Germinal center (tissue), 1 donor: Measurements from ENCODE around the gene LMAN1L.

ENCODE experiments used
- DNase-seq: peaks from one replicate; pipeline ENCODE4 v3.0.0; 2012; ENCODE audit warnings: mixed read lengths, low spot score

LMAN1L gene

GRCh38 chr15:74812533-74812932 lies at the start of gene LMAN1L:
Gene LMAN1L, plus strand, starts transcription at chr15:74812835. Its CDS starts 20 bp downstream, at chr15:74812855.
- no peak for DNase-seq

GRCh38 chr15:74763416-74763815 lies 49.2 kb upstream of the LMAN1L start:
- no peak for DNase-seq

GRCh38 chr15:74767167-74768098 lies 45.2 kb upstream of the LMAN1L start:
- no peak for DNase-seq

GRCh38 chr15:74768099-74768770 lies 44.4 kb upstream of the LMAN1L start:
- DNase-seq: no peak

- peak; percentile 73 for DNase-seq
These were observed 43.8 kb upstream of the LMAN1L start for GRCh38 chr15:74768771-74769342.

- no peak for DNase-seq
These were observed 43.1 kb upstream of the LMAN1L start for GRCh38 chr15:74769463-74770025.

GRCh38 chr15:74770211-74770903 lies 42.3 kb upstream of the LMAN1L start:
- no peak for DNase-seq

- no peak for DNase-seq
These were observed 39.3 kb upstream of the LMAN1L start for GRCh38 chr15:74773329-74773728.

- DNase-seq: no peak
These were observed 38.8 kb upstream of the LMAN1L start for GRCh38 chr15:74773731-74774252.

GRCh38 chr15:74775132-74775562 lies 37.5 kb upstream of the LMAN1L start:
- DNase-seq: peak; percentile 58

GRCh38 chr15:74775894-74776293 lies 36.7 kb upstream of the LMAN1L start:
- no peak for DNase-seq

GRCh38 chr15:74776821-74777768 lies 35.5 kb upstream of the LMAN1L start:
- peak; percentile 81 for DNase-seq

GRCh38 chr15:74777769-74778598 lies 34.7 kb upstream of the LMAN1L start:
- DNase-seq: no peak

- no peak for DNase-seq
These were observed 34.0 kb upstream of the LMAN1L start for GRCh38 chr15:74778599-74778970.

- no peak for DNase-seq
These were observed 33.4 kb upstream of the LMAN1L start for GRCh38 chr15:74779162-74779648.

GRCh38 chr15:74780523-74781430 lies 31.9 kb upstream of the LMAN1L start:
- DNase-seq: no peak

- DNase-seq: peak; percentile 89
These were observed 31.0 kb upstream of the LMAN1L start, which contains the start of gene CSK for GRCh38 chr15:74781431-74782258. Gene CSK, plus strand, starts transcription at chr15:74782080. Its CDS starts 16,218 bp downstream, at chr15:74798298.
